HEK293 (cell line): ENCODE data around the gene ACSF2.

Experiments
- CTCF ChIA-PET: fragments of 350-600 bp; formaldehyde crosslinking; extraction: SDS; loops from one replicate; lab custom pipeline; 2021; ENCODE audit warnings: antibody characterized with exemption; lab: Yijun Ruan, JAX
- POLR2A ChIA-PET: fragments of 300-600 bp; formaldehyde crosslinking; extraction: SDS; loops from one replicate; lab custom pipeline; 2020; ENCODE audit warnings: antibody characterized with exemption, inconsistent platforms; lab: Yijun Ruan, JAX
- H3K27ac ChIP-seq: fragments of 200-500 bp; sonication (Bioruptor generic); 2 replicates; pipeline ENCODE4 v1.5.1; 2014; ENCODE audit warnings: low read depth, low read length, control low read depth, inconsistent platforms; ENCODE audit errors: extremely low read depth
- H3K36me3 ChIP-seq, 2 experiments: fragments of 200-500 bp in 1 of 2; sonication (Bioruptor generic) in 1 of 2; 1 replicate in 1 of 2; 2 replicates in 1 of 2; pipeline ENCODE4 v1.5.1; 2014 to 2017; ENCODE audit warnings: inconsistent platforms in 2 of 2, low read length in 2 of 2; ENCODE audit not compliant: control insufficient read depth in 2 of 2, insufficient read depth in 1 of 2
- H3K4me1 ChIP-seq: fragments of 200-500 bp; sonication (Bioruptor generic); 2 replicates; pipeline ENCODE4 v1.5.1; 2014; ENCODE audit warnings: mild to moderate bottlenecking, low read length, inconsistent platforms; ENCODE audit not compliant: control insufficient read depth, insufficient read depth
- H3K4me3 ChIP-seq: 2 replicates; pipeline ENCODE4 v1.5.1; 2011; ENCODE audit warnings: low read depth, mild to moderate bottlenecking, control low read depth, low read length, moderate library complexity
- H3K9me3 ChIP-seq: fragments of 200-500 bp; sonication (Bioruptor generic); 2 replicates; pipeline ENCODE4 v1.5.1; 2014; ENCODE audit warnings: low read depth, low read length, inconsistent platforms; ENCODE audit not compliant: control insufficient read depth, insufficient read depth
- GLIS1 ChIP-seq: fragments of 450-650 bp; formaldehyde crosslinking; IDR thresholded peaks from 2 replicates; pipeline ENCODE4 v1.5.1; 2016; ENCODE audit warnings: missing biosample characterization, missing genetic modification characterization
- HOXC10 ChIP-seq: sonication (generic); formaldehyde crosslinking; IDR thresholded peaks from 2 replicates; pipeline ENCODE4 v1.8.1; 2023; ENCODE audit warnings: mild to moderate bottlenecking, missing genetic modification reagents
- IKZF3 ChIP-seq: fragments of 450-650 bp; IDR thresholded peaks from 2 replicates; pipeline ENCODE4 v1.5.0; 2018; ENCODE audit warnings: missing biosample characterization, mild to moderate bottlenecking, missing genetic modification characterization, moderate library complexity
- KLF10 ChIP-seq: fragments of 450-650 bp; IDR thresholded peaks from 2 replicates; pipeline ENCODE4 v1.5.1; 2018; ENCODE audit warnings: missing biosample characterization, mild to moderate bottlenecking, missing genetic modification characterization
- OVOL3 ChIP-seq: fragments of 450-650 bp; formaldehyde crosslinking; IDR thresholded peaks from 2 replicates; pipeline ENCODE4 v1.5.1; 2016; ENCODE audit warnings: missing biosample characterization, missing genetic modification characterization
- PRDM10 ChIP-seq: fragments of 450-650 bp; formaldehyde crosslinking; IDR thresholded peaks from 2 replicates; pipeline ENCODE4 v1.5.1; 2016; ENCODE audit warnings: missing biosample characterization, missing genetic modification characterization
- PRDM4 ChIP-seq: fragments of 450-650 bp; formaldehyde crosslinking; IDR thresholded peaks from 2 replicates; pipeline ENCODE4 v1.5.1; 2017; ENCODE audit warnings: missing biosample characterization, missing genetic modification characterization
- PRDM6 ChIP-seq: fragments of 450-650 bp; formaldehyde crosslinking; IDR thresholded peaks from 2 replicates; pipeline ENCODE4 v1.5.1; 2017; ENCODE audit warnings: missing biosample characterization, missing genetic modification characterization
- SP2 ChIP-seq: fragments of 450-650 bp; formaldehyde crosslinking; IDR thresholded peaks from 2 replicates; pipeline ENCODE4 v1.5.1; 2016; ENCODE audit warnings: missing biosample characterization, missing genetic modification characterization
- SP7 ChIP-seq: fragments of 450-650 bp; formaldehyde crosslinking; IDR thresholded peaks from 2 replicates; pipeline ENCODE4 v1.5.1; 2016; ENCODE audit warnings: missing biosample characterization, missing genetic modification characterization
- TCF7L2 ChIP-seq: IDR thresholded peaks from 2 replicates; pipeline ENCODE4 v1.6.1; 2011; ENCODE audit warnings: low read depth, mild to moderate bottlenecking, inconsistent platforms, low read length, moderate library complexity, borderline replicate concordance
- TSHZ1 ChIP-seq: fragments of 450-650 bp; formaldehyde crosslinking; IDR thresholded peaks from 2 replicates; pipeline ENCODE4 v1.5.1; 2016; ENCODE audit warnings: missing biosample characterization, missing genetic modification characterization, borderline replicate concordance
- YY2 ChIP-seq: fragments of 450-650 bp; formaldehyde crosslinking; IDR thresholded peaks from 2 replicates; pipeline ENCODE4 v1.5.1; 2016; ENCODE audit warnings: missing biosample characterization, missing genetic modification characterization
- ZBTB21 ChIP-seq: fragments of 450-650 bp; formaldehyde crosslinking; IDR thresholded peaks from 2 replicates; pipeline ENCODE4 v1.5.1; 2017; ENCODE audit warnings: missing biosample characterization, missing genetic modification characterization
- ZBTB49 ChIP-seq: fragments of 450-650 bp; formaldehyde crosslinking; IDR thresholded peaks from 2 replicates; pipeline ENCODE4 v1.5.1; 2016; ENCODE audit warnings: missing biosample characterization, missing genetic modification characterization, low read depth
- ZBTB8A ChIP-seq: fragments of 450-650 bp; formaldehyde crosslinking; IDR thresholded peaks from 2 replicates; pipeline ENCODE4 v1.5.1; 2016; ENCODE audit warnings: missing biosample characterization, missing genetic modification characterization
- ZEB2 ChIP-seq: fragments of 450-650 bp; formaldehyde crosslinking; IDR thresholded peaks from 2 replicates; pipeline ENCODE4 v1.5.1; 2016; ENCODE audit warnings: missing biosample characterization, missing genetic modification characterization
- ZNF10 ChIP-seq: fragments of 450-650 bp; formaldehyde crosslinking; IDR thresholded peaks from 2 replicates; pipeline ENCODE4 v1.5.1; 2017; ENCODE audit warnings: missing biosample characterization, missing genetic modification characterization
- ZNF248 ChIP-seq: fragments of 450-650 bp; formaldehyde crosslinking; IDR thresholded peaks from 2 replicates; pipeline ENCODE4 v1.5.1; 2017; ENCODE audit warnings: missing biosample characterization, missing genetic modification characterization
- ZNF335 ChIP-seq: fragments of 450-650 bp; formaldehyde crosslinking; conservative IDR thresholded peaks from 2 replicates; pipeline ENCODE4 v1.5.1; 2016; ENCODE audit warnings: missing biosample characterization, missing genetic modification characterization
- ZNF433 ChIP-seq: fragments of 450-650 bp; formaldehyde crosslinking; IDR thresholded peaks from 2 replicates; pipeline ENCODE4 v1.5.1; 2016; ENCODE audit warnings: missing biosample characterization, missing genetic modification characterization, low read depth
- ZNF561 ChIP-seq: fragments of 450-650 bp; IDR thresholded peaks from 2 replicates; pipeline ENCODE4 v1.5.1; 2018; ENCODE audit warnings: missing biosample characterization, missing genetic modification characterization, borderline replicate concordance
- ZNF600 ChIP-seq: fragments of 450-650 bp; formaldehyde crosslinking; IDR thresholded peaks from 2 replicates; pipeline ENCODE4 v1.5.1; 2016; ENCODE audit warnings: missing biosample characterization, missing genetic modification characterization
- ZNF776 ChIP-seq: fragments of 450-650 bp; formaldehyde crosslinking; IDR thresholded peaks from 2 replicates; pipeline ENCODE4 v1.5.0; 2017; ENCODE audit warnings: missing biosample characterization, missing genetic modification characterization, borderline replicate concordance

Gene ACSF2

GRCh38 chr17:50423553-50424159 is 2.4 kb upstream of the ACSF2 start:
- Histone ChIP-seq H3K36me3 (no peaks in the 10 kb centered on the region), H3K4me3 (no peak overlapping the region), H3K4me1 (peaks cover 10% of the 10 kb centered on the region; the same call in 1 of the 2 replicates), H3K27ac (no peak overlapping the region), H3K9me3 (no peaks in the 10 kb centered on the region)
- ChIA-PET CTCF (interaction anchor here (1.0 kb wide), 1 partner anchor 55 kb away, joined by 3 read pairs; no protein-coding TSS in a partner anchor), POLR2A (no interaction called here)
- TF ChIP-seq IKZF3 (tag by site-specific recombination), result 0 out of 2 replicates have a peak, but pooled peaks have one; percentile 30
- TF ChIP-seq ZNF335 (tag by site-specific recombination), result peak; percentile 59
- peak; percentile 14; the same call in 1 of the 2 replicates for TF ChIP-seq PRDM10 (tag by site-specific recombination)
- 0 out of 2 replicates have a peak, but pooled peaks have one; percentile 13 for TF ChIP-seq ZNF600
- 0 out of 2 replicates have a peak, but pooled peaks have one; percentile 48 for TF ChIP-seq SP7 (tag by site-specific recombination)
- TF ChIP-seq HOXC10 (CRISPR knock-in tag), result no peak; the same call in 1 of the 2 replicates
- no peak for TF ChIP-seq ZNF248 (tag by site-specific recombination)
- no peak for TF ChIP-seq PRDM4 (tag by site-specific recombination)
- TF ChIP-seq ZNF776, result no peak
- no peak for TF ChIP-seq ZNF561 (tag by site-specific recombination)
- no peak for TF ChIP-seq TSHZ1 (tag by site-specific recombination)
- TF ChIP-seq ZNF433, result no peak
- TF ChIP-seq ZEB2, result no peak
- 0 out of 2 replicates have a peak, but pooled peaks have one; percentile 15 for TF ChIP-seq YY2 (tag by site-specific recombination)
- TF ChIP-seq ZNF10 (tag by site-specific recombination), result no peak
- TF ChIP-seq GLIS1 (tag by site-specific recombination), result peak; percentile 62; the same call in 1 of the 2 replicates
- TF ChIP-seq PRDM6 (tag by site-specific recombination), result peak; percentile 6; the same call in 1 of the 2 replicates
- peak; percentile 42; the same call in 1 of the 2 replicates for TF ChIP-seq KLF10 (tag by site-specific recombination)
- TF ChIP-seq ZBTB8A (tag by site-specific recombination), result peak; percentile 25; the same call in 1 of the 2 replicates
- TF ChIP-seq ZBTB21 (tag by site-specific recombination), result no peak
- TF ChIP-seq SP2 (tag by site-specific recombination), result peak; percentile 68
- TF ChIP-seq OVOL3 (tag by site-specific recombination), result no peak
- TF ChIP-seq TCF7L2, result no peak
- TF ChIP-seq ZBTB49 (tag by site-specific recombination), result no peak
